LNCaP clone FGC (cell line): ENCODE results near the gene CCND1.

Source experiments
- DNase-seq: peaks from one replicate; pipeline ENCODE4 v3.0.0-alpha.2; 2011; ENCODE audit warnings: low read depth
- H3K4me3 ChIP-seq: 2 replicates; pipeline ENCODE4 v1.5.1; 2011; ENCODE audit warnings: mild to moderate bottlenecking, low read depth, low read length, control low read depth
- TF ChIP-seq, protein P1 (sequence below): IDR thresholded peaks from 2 replicates; pipeline ENCODE4 v1.5.1; 2012; ENCODE audit warnings: mild to moderate bottlenecking; ENCODE audit not compliant: control insufficient read depth, insufficient read depth; ENCODE audit errors: extremely low read depth

CCND1 gene

GRCh38 chr11:69653406-69653960, 12.5 kb downstream of the CCND1 start:
- peak overlapping the region; percentile 36 for H3K4me3 ChIP-seq
- TF ChIP-seq, protein P1, sequence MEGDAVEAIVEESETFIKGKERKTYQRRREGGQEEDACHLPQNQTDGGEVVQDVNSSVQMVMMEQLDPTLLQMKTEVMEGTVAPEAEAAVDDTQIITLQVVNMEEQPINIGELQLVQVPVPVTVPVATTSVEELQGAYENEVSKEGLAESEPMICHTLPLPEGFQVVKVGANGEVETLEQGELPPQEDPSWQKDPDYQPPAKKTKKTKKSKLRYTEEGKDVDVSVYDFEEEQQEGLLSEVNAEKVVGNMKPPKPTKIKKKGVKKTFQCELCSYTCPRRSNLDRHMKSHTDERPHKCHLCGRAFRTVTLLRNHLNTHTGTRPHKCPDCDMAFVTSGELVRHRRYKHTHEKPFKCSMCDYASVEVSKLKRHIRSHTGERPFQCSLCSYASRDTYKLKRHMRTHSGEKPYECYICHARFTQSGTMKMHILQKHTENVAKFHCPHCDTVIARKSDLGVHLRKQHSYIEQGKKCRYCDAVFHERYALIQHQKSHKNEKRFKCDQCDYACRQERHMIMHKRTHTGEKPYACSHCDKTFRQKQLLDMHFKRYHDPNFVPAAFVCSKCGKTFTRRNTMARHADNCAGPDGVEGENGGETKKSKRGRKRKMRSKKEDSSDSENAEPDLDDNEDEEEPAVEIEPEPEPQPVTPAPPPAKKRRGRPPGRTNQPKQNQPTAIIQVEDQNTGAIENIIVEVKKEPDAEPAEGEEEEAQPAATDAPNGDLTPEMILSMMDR = no peak
- DNase-seq = no peak

GRCh38 chr11:69654001-69654659, 13.2 kb downstream of the CCND1 start:
- DNase-seq = peak; percentile 82
- H3K4me3 ChIP-seq = peak overlapping the region; percentile 36

DNA sequence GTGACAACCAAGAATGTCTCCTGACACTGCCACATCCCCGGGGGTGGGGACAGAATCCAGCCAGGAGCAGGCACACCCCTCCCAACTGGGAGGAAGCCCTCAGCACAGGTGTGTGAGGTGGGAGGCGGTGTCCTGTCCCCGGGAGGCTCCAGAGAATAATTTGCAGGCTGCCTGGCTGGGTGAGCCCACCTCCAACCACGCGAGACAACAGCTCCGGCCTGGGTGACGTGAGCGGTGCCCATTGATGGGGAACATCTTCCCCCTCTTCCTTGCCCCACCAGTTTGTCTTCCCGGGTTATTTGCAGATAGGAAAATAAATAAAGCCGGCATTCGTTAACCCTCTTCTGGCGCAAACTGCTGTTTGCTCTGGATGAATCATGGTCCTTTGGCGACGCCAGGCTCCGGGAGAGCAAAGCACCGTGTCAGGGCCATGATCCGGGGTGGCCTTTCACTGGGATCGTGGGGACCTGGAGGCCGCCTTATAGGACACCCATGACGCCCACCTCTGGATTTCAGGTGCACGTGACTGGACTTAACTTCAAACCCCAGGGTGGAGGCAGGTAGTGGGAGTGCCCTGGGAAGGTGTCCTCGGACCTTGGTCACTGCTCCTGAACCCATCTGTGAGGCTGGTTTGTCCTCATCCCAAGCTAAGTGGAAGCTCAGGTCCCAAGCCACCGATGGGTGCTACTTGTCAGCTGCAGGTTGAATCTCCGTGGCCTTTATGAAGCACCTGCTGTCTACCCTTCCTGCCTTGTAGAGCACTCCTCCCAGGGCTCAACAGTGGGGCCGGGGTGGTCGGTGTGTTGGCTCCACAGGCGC, 13.9 kb downstream of the CCND1 start:
- peak; percentile 93 for DNase-seq
- TF ChIP-seq, protein P1 = no peak
- H3K4me3 ChIP-seq = peak overlapping the region; percentile 36

More at GRCh38 chr11:69654001-69654659, 13.2 kb downstream of the CCND1 start:
- TF ChIP-seq, protein P1 = no peak

- TF ChIP-seq, protein P1 = no peak
- DNase-seq = no peak
- H3K4me3 ChIP-seq = peak overlapping the region; percentile 36
Measured at GRCh38 chr11:69655479-69656428, 14.8 kb downstream of the CCND1 start.

- no peak for DNase-seq
- no peak overlapping the region for H3K4me3 ChIP-seq
- TF ChIP-seq, protein P1 = no peak
Measured at GRCh38 chr11:69656536-69657455, 15.8 kb downstream of the CCND1 start.
